ENCODE data around the gene FOSB.

- no peak for TF ChIP-seq CTCF (conservative IDR thresholded peaks at IDR 0.05; ENCODE audit: low read depth, low read length)
- TF ChIP-seq EZH2 (IDR thresholded peaks at IDR 0.05; ENCODE audit: borderline replicate concordance, low read depth, low read length, poor library complexity, severe bottlenecking) = no peak
These were observed 7.1 kb downstream of the FOSB start for GRCh38 chr19:45474606-45475521.

Data from A673 (cell line).